GM21529 (cell line): ENCODE measurements around the gene ATXN7.

Experiments
- ATAC-seq: cut with Tn5 transposase; IDR thresholded peaks from one replicate; pipeline ENCODE4 v1.9.1; 2021; ENCODE audit not compliant: unreplicated experiment

Gene ATXN7

DNA sequence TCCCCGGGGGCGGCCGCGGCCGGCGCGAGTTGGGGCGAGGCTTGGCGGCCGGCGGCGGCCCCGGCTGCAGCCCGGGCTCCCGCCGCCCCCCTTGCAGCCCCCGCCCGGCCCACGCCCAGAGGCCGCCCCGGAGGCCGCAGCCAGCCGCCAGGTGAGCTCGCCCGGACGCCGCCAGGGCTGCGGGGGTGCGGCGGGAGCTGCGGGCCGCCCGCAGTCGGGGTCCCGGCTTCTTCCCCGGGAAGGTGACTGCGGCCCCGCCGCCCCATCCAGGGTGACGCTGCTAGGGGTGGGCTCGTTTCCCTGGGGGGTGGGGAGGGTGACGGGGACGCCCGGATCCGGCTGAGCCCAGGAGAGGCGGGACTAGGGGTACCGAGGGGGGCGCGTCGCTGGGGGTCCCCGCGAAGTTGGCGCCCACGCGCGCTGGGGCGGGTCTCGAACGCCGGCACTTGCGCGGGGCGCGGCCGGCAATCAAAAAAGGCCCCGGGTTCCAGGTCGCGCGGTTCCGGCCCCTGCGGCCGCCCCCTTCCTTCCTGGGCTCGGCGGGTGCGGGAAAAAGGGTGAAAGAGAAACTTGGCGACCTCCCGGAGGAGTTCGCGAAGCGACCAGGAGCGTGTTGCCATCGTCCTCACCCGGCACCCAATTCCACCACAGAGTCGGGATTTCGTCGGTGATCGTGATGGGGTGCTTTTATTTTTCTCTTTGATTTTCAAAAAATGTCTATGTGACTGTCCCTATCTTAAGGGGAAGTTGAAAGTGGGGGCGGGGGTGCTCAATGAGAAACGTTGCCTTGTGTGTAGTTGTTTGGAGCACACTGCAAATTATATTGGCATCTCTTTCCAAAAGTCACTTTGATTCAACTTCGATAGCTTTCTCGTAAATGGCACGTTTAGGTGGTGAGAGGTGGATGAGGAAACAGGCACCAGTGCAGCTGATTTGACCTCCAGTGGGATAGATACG is 619 bp downstream of the ATXN7 start:
- ATAC-seq: peak; percentile 46

DNA sequence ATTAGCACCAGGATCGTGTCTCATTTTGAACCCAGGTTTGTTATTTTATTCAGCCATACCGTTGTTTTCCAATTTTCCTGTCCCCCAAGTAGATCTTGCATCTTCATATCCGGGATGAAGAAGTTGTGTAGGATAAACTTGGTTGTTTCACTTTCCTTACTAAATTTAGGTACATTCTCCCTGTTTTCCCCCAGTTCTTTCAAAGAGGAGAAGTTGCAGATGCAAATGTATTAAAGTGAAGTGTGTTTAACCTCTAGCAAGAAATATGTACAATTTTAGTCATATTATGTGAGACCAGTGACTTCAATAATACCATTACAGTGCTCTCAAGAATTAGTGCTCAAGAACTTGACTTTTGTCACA is 1.3 kb downstream of the ATXN7 start:
- ATAC-seq: no peak

GRCh38 chr3:63867225-63867624 is 3.6 kb downstream of the ATXN7 start:
- ATAC-seq: no peak

DNA sequence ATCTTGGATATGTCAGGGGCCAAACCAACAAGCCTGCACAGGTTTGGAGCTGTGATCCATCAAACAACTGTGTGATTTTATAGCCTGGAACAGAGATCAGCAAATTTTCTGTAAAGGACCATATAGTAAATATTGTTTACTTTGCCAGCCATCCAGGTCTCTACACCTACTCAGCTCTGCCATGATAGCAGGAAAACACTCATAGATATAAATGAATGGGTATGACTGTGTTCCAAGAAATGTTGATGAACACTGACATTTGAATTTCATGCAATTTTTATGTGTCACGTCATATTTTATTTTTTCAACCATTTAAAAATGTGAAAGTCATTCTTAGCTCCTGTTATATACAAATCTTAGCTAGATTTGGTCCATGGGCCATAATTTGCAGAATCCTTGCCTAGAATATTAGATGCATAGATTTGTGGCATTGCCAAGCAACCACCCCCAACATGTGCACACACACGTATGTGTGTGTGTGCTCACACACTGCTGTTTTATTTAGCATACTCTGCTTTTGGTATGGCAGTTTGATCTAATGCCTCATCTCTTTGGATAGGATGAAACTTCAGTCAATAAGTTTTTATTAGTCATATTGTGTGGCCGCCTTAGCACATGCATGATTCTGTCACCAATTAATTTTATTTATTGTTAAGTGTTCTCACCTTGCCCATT is 6.4 kb downstream of the ATXN7 start:
- no peak for ATAC-seq

- no peak for ATAC-seq
These were observed 6.9 kb downstream of the ATXN7 start for GRCh38 chr3:63870615-63871005.

GRCh38 chr3:63872135-63872924 is 8.7 kb downstream of the ATXN7 start:
- no peak for ATAC-seq

DNA sequence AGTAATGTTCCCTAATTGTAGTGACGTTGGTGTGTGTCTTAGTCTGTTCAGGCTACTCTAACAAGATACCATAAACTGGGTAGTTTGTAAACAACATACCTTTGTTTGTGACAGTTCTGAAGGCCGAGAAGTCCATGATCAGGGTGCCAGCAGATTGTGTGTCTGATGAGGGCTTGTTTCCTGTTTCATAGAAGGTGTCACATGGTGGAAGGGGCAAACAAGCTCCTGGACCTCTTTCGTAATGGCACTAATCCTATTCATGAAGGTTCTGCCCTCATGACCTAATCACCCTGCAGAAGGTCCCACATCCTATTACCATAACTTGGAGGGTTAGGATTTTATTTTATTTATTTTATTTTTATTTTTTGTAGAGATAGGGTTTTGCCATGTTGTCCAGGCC is 11.1 kb downstream of the ATXN7 start:
- ATAC-seq: no peak

- ATAC-seq: no peak
These were observed 11.8 kb downstream of the ATXN7 start for GRCh38 chr3:63875510-63875909.

DNA sequence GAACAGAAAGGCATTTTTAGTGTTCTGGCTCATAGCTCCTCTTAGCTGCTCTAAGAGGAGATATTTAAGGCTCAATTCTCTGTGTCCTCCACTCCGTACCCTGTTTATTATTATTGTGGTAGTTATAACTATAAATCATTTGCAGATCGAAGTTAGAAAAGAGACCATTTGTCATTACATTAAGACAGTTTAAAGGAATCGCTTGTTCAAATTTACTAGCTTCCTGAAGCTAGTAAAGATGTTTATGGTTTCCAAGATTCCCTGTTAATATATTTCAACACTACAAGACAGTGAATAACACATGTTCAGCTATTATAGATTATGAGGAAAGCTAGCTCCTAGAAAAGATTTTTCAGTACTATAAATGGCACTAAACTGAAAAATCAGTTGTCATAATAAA is 12.6 kb downstream of the ATXN7 start:
- no peak for ATAC-seq

GRCh38 chr3:63877737-63878393 is 14.2 kb downstream of the ATXN7 start:
- no peak for ATAC-seq

DNA sequence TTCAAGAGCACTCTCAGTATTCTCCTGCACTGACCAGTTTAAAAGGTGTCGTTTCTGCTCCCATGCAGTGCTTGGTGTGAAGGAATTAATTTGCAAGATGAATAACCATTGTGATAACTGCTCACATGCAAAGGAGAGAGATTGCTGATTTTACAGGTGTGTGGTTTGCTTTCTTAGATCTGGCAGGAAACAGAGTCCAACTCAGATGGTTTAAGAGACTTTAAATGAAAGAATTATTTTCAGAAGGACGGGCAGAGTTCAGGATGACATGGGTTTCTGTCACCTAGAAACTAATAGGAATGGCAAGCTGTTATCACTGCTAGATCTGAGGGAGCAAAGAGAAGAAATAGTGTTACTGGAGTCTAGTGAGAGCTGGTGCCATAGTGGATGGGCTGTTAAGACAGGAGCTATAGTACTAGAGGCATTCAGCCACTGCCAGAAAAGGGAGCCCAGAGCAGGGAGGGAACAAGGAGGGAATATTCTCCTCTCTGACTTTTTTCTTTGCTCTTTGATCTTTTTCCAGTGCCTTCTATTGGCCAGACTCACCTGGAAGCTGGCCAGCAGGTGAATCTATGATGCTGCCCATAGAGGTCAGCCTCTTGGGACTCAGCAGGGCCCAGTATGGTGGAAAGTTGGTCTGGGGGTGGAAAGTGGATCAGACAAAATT is 14.9 kb downstream of the ATXN7 start:
- no peak for ATAC-seq

GRCh38 chr3:63880653-63881052 is 17.0 kb downstream of the ATXN7 start:
- ATAC-seq: no peak

DNA sequence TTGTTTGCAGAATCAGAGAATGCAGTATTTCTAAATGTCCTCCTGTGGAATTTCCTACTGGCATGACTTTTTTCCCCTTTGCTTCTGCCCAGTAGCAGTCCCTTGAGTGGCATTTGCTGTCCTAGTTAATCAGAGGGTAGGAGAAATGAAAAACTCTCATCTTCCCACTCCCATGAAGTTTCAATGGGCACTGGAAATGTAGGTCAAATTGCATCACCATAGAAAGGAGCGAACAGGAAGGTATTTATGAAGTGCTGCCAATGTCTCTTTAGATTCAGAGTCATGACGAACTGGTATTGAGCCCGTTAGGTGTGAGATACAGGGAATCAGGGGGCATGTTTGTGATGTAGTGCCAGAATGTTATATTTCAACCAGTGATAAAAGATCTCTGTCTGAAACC is 23.2 kb downstream of the ATXN7 start:
- ATAC-seq: no peak

GRCh38 chr3:63891518-63891917 is 27.9 kb downstream of the ATXN7 start:
- no peak for ATAC-seq

DNA sequence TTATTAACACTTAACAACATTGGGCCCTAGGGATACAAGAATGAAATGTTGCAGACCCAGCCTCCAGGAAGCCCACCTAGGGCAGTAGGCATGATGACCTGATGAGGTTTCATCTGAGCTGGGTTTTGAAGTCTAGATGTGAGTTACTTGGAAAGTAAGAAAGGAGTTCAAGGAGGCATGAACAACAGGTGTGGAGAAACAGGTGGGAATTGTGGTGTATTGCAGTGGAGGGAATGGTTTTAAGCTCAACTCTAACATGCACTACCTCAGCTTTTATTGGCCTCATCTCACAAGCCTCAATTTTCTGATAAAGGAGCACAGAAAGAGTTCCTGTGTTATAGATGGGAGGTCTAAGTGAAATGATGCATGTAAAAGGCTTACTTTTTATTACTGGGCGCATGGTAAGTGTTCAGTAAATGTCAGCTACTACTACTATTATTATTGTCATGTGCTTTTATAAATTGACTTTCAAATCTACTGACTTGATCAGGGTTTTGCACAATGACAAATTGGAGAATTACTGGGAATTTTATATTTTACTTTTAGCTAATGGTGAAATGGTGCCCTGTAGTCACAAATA is 29.2 kb downstream of the ATXN7 start:
- no peak for ATAC-seq

GRCh38 chr3:63895422-63896189 is 31.9 kb downstream of the ATXN7 start:
- peak; percentile 47 for ATAC-seq

GRCh38 chr3:63896332-63897030 is 32.8 kb downstream of the ATXN7 start:
- ATAC-seq: peak; percentile 74

GRCh38 chr3:63900010-63900409 is 36.3 kb downstream of the ATXN7 start:
- ATAC-seq: no peak

DNA sequence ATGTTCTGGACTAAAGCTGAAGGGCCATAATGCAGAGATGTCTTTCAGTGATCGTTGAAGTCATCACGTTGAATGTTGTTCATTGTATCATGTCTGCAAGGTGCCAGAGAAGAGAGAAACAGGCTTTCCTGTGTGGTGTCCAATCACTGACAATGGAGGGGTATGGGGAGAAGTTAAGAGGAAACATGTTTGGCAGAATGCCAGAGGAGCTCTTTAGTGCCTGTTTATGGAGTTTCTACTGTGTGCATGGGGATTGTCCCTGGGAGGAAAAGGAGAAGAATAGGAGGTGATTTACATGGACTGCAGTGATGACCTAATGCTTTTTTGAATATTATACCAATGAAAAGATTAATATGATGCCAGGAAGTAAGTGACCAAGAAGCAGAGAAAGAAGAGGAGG is 36.8 kb downstream of the ATXN7 start:
- ATAC-seq: no peak
